Ascending aorta (tissue), 2 donors: ENCODE measurements around the gene EPHA8. TPM values are rescaled to one million over a fixed set of nuclear protein-coding genes. Genes with fewer than 3 reads are reported as not detected.

Experiments used
- DNase-seq, 2 donors: peaks; one replicate each; pipeline ENCODE4 v3.0.0-alpha.2; 2019; ENCODE audit warnings: low spot score in 2 of 2
- H3K27ac ChIP-seq, 2 donors: fragments of 200-600 bp; sonication (generic); one replicate each; pipeline ENCODE4 v1.5.1; 2016 to 2017; ENCODE audit warnings: mild to moderate bottlenecking in 1 of 2
- H3K27me3 ChIP-seq: fragments of 200-600 bp; sonication (generic); one replicate; pipeline ENCODE4 v1.5.1; 2017
- H3K36me3 ChIP-seq, 2 donors: fragments of 200-600 bp; sonication (generic); one replicate each; pipeline ENCODE4 v1.5.1; 2016
- H3K4me1 ChIP-seq, 2 donors: fragments of 200-600 bp; sonication (generic); one replicate each; pipeline ENCODE4 v1.5.1; 2016 to 2017; ENCODE audit warnings: mild to moderate bottlenecking in 1 of 2
- H3K4me3 ChIP-seq, 2 donors: fragments of 200-600 bp; sonication (generic); one replicate each; pipeline ENCODE4 v1.5.1; 2016 to 2017; ENCODE audit warnings: mild to moderate bottlenecking in 1 of 2
- H3K9me3 ChIP-seq, 2 donors: fragments of 200-600 bp; sonication (generic); one replicate each; pipeline ENCODE4 v1.5.1; 2016
- CTCF ChIP-seq, 3 experiments: fragments of 200-600 bp in 2 of 3; fragments of 450-650 bp in 1 of 3; sonication (generic) in 2 of 3; IDR thresholded peaks; one replicate each; pipeline ENCODE4 v1.5.1; 2016 to 2019; ENCODE audit warnings: antibody characterized with exemption in 3 of 3, mild to moderate bottlenecking in 1 of 3, moderate library complexity in 1 of 3
- intact Hi-C: fragments of 100-400 bp; cut with DNase I; formaldehyde crosslinking; loops from one replicate; pipeline ENCODE4 v1.15.1; 2023
- total RNA-seq: library from RNA; depleted of rRNA; stranded (reverse); fragments of >200 nt; gene quantifications from one replicate; pipeline ENCODE4 v1.1.0, GENCODE V29; 2016

EPHA8 gene
- total RNA-seq, 1 donor from 2014 or later, result not detected

GRCh38 chr1:22594396-22594795, 31.1 kb downstream of the EPHA8 start:
- TF ChIP-seq CTCF (IDR thresholded peaks at IDR 0.05), result no peak
- intact Hi-C loops, result no loop called here
- H3K36me3 ChIP-seq, result no peaks in the 10 kb centered on the region
- H3K4me1 ChIP-seq, result no peaks in the 10 kb centered on the region
- no peak overlapping the region for H3K4me3 ChIP-seq
- H3K27me3 ChIP-seq, result no peaks in the 10 kb centered on the region
- DNase-seq, result no peak
- H3K27ac ChIP-seq, result no peak overlapping the region
- H3K9me3 ChIP-seq, result no peaks in the 10 kb centered on the region

GRCh38 chr1:22595108-22595507, 31.8 kb downstream of the EPHA8 start:
- no peak for DNase-seq
- intact Hi-C loops, result no loop called here
- TF ChIP-seq CTCF (IDR thresholded peaks at IDR 0.05), result no peak
- H3K4me1 ChIP-seq, result no peaks in the 10 kb centered on the region
- no peak overlapping the region for H3K4me3 ChIP-seq
- no peak overlapping the region for H3K27ac ChIP-seq
- H3K27me3 ChIP-seq, result no peaks in the 10 kb centered on the region
- no peaks in the 10 kb centered on the region for H3K36me3 ChIP-seq
- no peaks in the 10 kb centered on the region for H3K9me3 ChIP-seq

- no peak for DNase-seq
- TF ChIP-seq CTCF (IDR thresholded peaks at IDR 0.05), result no peak
- intact Hi-C loops, result no loop called here
- Histone ChIP-seq H3K27ac (no peak overlapping the region), H3K36me3 (no peaks in the 10 kb centered on the region), H3K9me3 (no peaks in the 10 kb centered on the region), H3K4me3 (no peak overlapping the region), H3K27me3 (peaks cover 3% of the 10 kb centered on the region), H3K4me1 (no peaks in the 10 kb centered on the region)
Observed at GRCh38 chr1:22597301-22597965, 34.1 kb downstream of the EPHA8 start.

GRCh38 chr1:22597996-22598395, 34.7 kb downstream of the EPHA8 start:
- no peak for DNase-seq
- H3K27me3 ChIP-seq, result peaks cover 3% of the 10 kb centered on the region
- no peak for TF ChIP-seq CTCF (IDR thresholded peaks at IDR 0.05)
- H3K4me1 ChIP-seq, result no peaks in the 10 kb centered on the region
- intact Hi-C loops, result no loop called here
- H3K36me3 ChIP-seq, result no peaks in the 10 kb centered on the region
- no peaks in the 10 kb centered on the region for H3K9me3 ChIP-seq
- H3K27ac ChIP-seq, result no peak overlapping the region
- no peak overlapping the region for H3K4me3 ChIP-seq

- H3K27me3 ChIP-seq, result peaks cover 3% of the 10 kb centered on the region
- no peak for DNase-seq
- no peaks in the 10 kb centered on the region for H3K36me3 ChIP-seq
- no peak overlapping the region for H3K27ac ChIP-seq
- intact Hi-C loops, result no loop called here
- no peaks in the 10 kb centered on the region for H3K9me3 ChIP-seq
- H3K4me1 ChIP-seq, result no peaks in the 10 kb centered on the region
- no peak overlapping the region for H3K4me3 ChIP-seq
- no peak for TF ChIP-seq CTCF (IDR thresholded peaks at IDR 0.05)
Observed at GRCh38 chr1:22598736-22599135, 35.4 kb downstream of the EPHA8 start.
